DMS153 (cell line): ENCODE results near the gene TRIO.
"Not testable (repeated sequence)": the region's sequence is repeated elsewhere in the genome, so short reads cannot be mapped to it uniquely, and the experiment has no call there.

Experiments used
- DNase-seq: peaks from one replicate; lab custom pipeline; 2025; lab: John Stamatoyannopoulos, UW

TRIO gene

DNA sequence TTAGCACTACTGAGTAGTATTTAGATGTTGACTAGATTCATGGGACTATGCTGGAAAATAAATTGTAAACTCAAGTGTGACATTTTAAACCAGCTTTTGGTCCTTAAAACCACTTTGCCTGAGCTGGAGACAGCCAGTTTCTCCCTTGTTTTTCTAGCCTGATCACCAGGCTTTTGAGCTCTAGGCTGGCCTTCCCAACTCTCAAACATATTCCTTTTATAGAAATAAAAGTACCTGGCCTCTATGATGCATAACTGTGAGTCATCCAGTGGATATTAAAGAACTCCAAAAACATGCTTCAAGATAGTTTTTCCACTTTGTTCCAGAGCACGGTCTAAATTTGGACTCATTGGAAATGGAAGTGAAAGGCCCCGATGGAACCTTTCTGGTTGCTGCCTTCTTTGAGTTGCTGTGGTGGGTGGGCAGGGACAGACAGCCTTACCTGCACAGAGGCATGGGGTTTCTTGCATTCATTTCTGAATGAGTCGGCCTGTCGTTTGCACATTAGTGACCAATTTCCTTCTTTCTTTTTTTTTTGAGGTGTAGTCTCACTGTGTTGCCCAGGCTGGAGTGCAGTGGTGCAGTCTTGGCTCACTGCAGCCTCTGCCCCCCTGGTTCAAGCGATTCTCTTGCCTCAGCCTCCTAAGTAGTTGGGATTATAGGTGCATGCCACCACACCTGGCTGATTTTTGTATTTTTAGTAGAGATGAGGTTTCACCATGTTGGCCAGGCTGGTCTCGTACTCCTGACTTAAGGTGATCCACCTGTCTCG is 43.1 kb downstream of the TRIO start:
- no peak for DNase-seq

- no peak for DNase-seq
These were observed 44.0 kb downstream of the TRIO start for GRCh38 chr5:14187157-14187556.

DNA sequence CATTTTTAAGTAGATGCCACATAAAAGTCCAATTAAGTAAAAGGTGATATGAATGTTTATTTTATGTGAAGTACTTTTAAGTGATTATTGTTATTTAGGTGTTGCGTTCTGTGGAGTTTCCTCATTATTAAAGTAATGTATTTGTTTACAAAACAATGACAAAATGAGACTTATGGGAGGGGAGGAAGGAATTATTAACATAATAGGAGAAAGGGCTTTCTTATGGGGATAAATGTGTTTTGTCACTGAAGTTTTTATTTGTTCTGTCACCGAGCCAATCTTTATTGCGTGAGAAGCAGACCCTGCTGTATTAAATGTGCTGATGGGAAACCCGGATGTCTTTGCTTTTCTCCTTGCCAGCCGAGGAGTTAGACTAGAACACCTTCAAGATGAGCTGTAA is 44.5 kb downstream of the TRIO start:
- no peak for DNase-seq

GRCh38 chr5:14188778-14189177 is 45.6 kb downstream of the TRIO start:
- DNase-seq: no peak

DNA sequence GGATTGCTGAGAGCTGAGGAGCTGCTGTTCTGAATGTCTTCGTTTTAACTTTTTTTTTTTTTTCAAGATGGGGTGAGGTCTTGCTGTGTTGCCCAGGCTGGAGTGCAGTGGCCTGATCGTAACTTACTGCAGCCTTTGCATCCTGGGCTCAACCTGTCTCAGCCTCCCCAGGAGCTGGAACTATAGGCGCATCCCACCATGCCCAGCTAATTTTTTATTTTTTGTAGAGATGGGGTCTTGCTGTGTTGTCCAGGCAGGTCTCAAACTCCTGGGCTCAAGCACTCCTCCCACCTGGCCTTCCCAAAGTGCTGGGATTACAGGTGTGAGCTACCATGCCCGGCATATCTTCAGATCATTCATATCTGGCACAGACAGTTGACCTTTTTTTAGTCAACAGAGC is 46.5 kb downstream of the TRIO start:
- no peak for DNase-seq

DNA sequence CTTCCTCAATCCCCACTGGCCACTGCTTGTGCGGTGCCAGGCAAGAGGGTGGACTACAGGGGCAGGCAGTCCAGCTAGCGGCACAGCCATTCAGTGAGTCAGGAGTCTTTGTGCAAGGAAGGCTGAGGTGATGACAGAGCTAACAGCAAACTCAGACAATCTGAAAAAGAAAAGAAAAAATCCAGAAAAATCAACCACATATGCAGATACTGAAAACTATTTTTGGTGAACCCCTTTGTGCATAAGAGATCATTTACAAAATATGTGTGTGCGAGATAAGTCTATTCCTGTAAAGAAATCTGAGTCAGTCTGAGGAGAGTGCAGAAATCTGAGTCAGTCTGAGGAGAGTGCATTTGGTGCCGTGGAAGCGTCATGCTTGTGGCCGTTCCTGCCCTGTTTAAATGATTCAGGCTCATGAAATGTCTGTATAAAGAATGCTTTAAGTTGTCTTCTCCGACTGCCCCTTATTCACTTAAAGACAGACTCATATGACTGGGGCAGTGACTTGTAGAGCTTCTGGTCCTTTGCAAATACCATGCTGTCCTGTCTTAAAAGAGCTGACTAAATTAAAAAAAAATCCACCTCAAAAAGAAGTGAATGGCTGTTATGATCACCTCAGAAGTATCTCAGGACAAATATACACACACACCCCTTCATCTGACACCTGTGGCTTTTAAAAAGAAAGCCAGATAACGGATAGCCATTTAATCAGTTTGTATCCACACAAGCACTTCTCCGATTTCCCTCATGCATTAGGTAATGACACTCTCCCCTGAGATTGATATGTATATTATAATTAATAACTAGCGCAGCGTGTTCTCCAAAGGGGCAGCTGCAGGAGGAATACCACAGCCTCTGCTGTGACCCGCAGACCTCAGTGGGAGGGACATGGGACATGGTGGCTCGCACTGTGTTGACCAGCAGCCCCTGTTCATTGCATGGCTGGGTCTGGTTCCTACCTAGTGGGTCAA is 47.3 kb downstream of the TRIO start:
- DNase-seq: no peak

- no peak for DNase-seq
These were observed 48.2 kb downstream of the TRIO start for GRCh38 chr5:14191325-14191724.

DNA sequence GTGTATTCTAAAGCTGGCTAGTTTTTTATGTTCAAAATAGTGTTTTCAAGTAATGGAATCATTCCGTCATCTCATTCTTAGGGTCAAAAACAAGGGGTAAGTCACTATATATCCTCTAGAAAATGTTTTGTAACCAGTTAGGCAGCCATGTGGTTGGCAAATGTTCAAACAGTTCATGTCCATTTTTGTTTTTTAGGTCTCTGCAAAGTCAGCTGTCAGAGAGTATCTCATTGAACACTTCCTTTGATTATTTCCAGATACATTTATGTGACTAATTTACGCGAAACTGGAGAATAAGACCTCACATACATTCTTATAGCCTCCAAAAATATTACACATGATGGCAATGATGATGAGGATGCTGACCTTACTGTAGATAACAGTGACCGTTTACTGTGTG is 50.4 kb downstream of the TRIO start:
- DNase-seq: no peak

DNA sequence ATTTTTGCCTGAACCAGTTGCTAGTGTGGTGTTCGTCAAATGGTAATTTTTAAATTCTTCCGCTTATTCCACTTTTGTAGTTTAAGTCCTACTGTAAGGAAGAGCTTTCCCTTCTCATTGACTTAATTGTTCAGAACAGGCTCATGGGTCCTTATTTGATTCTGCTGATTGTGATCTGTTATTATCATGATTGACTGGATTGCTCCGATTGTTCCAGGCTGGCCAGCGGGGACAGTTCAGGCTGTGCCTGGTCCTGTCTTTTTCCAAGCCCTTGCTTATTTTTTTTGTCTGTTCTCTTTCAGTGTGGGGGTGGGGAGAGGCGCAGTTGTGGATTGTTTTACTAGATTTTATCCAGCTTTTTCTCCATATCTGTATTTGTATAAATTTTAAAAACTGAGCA is 52.4 kb downstream of the TRIO start:
- DNase-seq: no peak

DNA sequence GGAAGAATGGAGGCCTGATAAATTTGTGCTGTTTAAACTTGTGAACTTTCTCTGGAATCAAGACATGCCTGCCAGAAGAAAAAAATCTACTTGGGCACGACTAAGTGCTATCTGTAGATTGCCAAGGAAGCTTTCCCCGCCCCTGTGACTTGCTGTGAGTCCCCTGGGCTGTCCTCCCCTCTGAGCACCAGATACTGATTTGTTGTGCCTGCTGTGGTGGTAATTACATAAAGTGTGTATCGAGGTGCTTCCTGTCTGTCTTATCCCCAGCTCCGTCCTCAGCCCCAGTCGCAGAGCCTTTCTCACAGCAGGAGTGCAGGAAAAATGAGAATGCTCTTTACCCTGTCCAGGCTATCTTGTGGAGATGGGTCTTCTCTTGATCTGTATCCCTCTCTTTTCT is 53.9 kb downstream of the TRIO start:
- DNase-seq: no peak

GRCh38 chr5:14199902-14200301 is 56.8 kb downstream of the TRIO start:
- DNase-seq: peak; percentile 90

DNA sequence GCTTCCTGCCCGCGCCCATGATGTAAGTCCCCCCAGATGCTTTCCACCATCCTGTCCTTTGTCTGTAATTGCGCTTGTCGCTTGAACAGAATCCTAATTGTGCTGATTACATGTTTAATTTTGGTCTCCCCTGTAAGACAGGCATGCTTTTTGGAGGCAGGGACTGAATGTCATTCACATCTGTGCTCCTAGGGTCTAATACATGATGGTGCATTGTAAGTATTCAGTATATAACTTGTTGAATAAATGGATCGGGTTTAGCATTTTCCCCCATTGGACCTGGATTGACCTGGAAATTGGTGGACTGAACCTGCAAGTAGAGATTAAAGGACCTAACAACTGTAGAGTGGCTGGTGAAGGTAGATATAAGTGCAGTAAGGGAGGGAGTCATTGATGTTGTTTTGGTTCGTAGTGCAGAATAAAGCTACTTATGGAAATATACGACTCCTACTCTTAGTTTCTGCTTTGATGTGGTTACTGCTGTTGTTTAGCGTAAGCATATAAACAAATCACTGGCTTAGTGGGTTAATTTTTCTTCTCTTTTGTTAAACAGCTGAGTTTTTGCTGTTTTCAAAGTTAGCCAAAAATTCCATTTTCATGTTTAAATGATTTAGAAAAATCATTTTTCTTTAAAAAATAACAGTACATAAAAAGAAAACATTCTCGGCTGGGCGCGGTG is 57.3 kb downstream of the TRIO start:
- no peak for DNase-seq

- DNase-seq: no peak
These were observed 58.3 kb downstream of the TRIO start for GRCh38 chr5:14201325-14202045.

GRCh38 chr5:14202462-14202861 is 59.3 kb downstream of the TRIO start:
- no peak for DNase-seq

DNA sequence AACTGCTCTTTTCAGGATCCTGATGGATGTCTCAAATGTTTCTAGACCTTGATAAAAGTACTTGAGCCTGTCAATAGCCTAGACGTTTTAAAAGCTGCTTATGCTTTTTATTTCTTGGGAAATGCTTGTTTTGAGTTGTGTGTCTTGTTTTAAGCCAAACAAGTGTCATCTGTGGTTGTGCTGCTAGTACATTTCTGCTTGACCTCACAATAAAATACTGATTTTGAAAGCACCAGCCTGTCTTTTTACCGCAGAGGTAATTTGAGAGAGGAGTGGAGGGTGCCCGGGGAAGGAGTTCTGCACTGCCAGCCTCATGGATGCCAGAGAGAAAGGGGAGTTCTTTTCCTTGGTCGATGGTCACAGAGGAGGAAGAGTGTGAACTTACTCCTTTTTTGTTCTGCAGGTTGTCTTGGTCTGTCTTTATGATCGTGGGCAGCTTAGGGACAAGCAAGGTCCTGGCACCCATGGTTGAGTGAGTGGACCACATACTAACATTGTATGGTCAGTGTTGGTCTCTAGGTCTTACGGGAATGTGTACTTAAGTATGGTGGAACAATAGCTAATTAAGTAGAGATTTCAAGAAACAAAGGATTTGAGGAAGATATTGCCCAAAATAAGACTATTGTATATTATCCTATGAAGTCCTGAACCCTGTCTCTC is 61.0 kb downstream of the TRIO start:
- DNase-seq: no peak

GRCh38 chr5:14204785-14205321 is 61.7 kb downstream of the TRIO start:
- peak; percentile 33 for DNase-seq

DNA sequence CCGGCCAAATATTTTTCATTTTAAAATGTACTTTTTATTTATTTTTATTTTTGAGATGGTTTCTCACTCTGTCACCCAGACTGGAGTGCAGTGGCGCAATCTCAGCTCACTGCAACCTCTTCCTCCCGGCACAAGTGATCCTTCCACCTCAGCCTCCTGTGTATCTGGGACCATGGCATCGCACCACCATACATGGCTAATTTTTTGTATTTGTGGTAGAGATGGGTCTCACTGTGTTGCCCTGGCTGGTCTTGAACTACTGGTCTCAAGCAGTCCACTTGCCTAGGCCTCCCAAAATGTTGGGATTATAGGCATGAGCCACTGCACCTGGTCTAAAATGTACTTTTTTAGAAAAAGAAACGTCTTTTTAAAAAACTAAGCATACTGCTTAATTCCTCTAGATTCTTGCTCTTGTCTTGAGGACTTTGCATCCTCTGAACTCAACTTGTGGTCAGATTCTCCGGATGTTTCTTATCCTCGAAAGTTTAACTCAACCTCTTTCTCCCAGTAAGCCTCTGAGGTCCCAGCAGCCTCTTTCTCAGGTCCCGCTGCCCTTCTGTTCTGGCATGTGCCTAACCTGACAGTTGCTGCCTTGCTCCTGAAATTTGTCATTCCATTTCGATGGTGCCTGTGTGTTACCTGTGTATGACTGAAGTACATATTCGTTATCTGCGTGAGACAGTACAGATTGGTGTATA is 63.0 kb downstream of the TRIO start:
- DNase-seq: no peak

GRCh38 chr5:14207428-14207827 is 64.3 kb downstream of the TRIO start:
- DNase-seq: not testable (repeated sequence)

- DNase-seq: no peak
These were observed 65.2 kb downstream of the TRIO start for GRCh38 chr5:14208071-14209021.
